GM19438 (cell line): ENCODE results near the gene NAIP.
"Not testable (repeated sequence)": the region's sequence is repeated elsewhere in the genome, so short reads cannot be mapped to it uniquely, and the experiment has no call there.

Source experiments
- ATAC-seq: cut with Tn5 transposase; IDR thresholded peaks from one replicate; pipeline ENCODE4 v1.9.1; 2021; ENCODE audit warnings: low read depth; ENCODE audit not compliant: unreplicated experiment

The NAIP gene

DNA sequence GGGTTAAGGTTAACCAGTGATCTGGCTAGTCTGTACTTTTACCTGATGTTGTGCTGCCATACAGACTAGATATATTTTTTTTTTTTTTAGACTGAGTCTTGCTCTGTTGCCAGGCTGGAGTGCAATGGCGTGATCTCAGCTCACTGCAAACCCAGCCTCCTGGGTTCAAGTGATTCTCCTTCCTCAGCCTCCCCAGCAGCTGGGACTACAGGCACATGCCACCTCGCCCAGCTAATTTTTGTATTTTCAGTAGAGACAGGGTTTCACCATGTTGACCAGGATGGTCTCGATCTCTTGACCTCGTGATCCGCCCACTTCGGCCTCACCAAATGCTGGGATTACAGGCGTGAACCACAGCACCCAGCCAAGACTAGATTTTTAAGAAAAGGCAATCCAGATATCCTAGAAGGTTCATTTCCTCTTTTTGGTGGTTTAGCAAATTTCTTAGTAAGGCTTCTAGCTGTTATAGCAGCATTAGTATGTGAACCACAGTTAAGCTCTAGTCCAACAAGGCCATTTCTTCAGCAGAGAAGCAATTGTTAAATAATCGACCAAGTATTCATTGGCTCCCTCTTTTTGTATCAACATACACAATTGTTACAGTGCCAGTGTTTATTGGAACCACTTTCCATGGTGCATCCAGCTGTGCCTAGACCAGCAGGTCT is at the start of gene NAIP:
Gene NAIP (minus strand): TSS at position 51 of the 665 bp plus-strand sequence. CDS start 12,424 bp downstream, outside the sequence.
- not testable (repeated sequence) for ATAC-seq

GRCh38 chr5:71067262-71067928 is 42.3 kb upstream of the NAIP start, which contains the start of gene GTF2H2:
Gene GTF2H2, minus strand, starts transcription at chr5:71067676. Its CDS starts 4,913 bp downstream, at chr5:71062763.
- ATAC-seq = peak; percentile 92

GRCh38 chr5:71061322-71061721 is 36.2 kb upstream of the NAIP start:
- not testable (repeated sequence) for ATAC-seq

GRCh38 chr5:71059426-71059825 is 34.3 kb upstream of the NAIP start:
- not testable (repeated sequence) for ATAC-seq

GRCh38 chr5:71044808-71045207 is 19.7 kb upstream of the NAIP start:
- ATAC-seq = not testable (repeated sequence)

DNA sequence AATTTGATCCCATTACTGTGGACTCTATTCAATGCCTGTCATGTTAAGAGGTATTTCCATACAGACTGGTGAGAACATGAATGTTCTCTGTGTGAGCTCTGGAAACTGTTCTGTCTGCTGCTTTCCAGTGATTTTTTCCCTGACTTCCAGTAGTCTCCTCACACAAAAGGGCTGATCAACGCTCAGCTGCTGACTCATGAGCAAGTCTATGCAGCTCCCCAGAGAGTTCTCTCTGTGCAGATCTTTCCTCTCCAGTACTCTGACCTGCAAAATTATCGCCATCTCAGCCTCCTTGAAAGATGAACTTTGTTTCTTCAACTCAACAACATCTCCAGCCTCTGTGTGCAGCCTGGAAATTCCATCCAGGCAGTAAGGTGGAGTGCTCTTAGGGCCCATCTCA is 19.0 kb upstream of the NAIP start:
- ATAC-seq = not testable (repeated sequence)

DNA sequence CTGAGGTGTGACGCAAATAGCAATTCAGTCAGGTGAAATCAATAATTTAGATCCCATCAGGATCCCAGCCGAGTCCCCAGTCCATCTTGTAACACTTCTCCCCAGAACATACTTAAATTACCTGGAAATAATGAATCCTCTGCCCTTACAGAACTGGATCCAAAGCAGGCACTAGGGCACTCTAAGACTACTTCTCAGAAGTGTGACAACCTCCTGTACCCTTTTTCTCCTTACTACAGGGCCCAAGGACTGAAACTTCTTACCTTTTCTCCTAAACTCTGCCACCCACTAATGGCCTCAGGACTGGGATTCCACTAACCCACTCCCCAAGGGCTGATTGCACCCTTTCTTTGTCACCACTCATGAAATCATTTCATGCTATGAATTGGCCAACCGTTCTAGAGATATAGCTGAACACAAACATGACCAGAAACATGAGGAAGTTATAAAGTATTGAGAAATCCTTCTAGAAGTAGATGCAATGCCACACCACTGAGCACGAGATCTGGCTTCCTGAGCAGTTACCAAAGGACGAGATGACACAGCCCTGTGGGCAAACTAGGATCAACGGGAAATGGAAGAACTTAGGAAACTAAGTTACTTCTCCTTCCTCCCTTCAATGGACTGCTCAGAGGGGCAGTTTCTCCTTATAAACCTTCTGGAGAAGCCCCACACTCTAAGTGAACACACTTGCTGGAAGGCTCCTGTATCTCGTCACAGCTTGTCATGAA is 6.1 kb upstream of the NAIP start:
- not testable (repeated sequence) for ATAC-seq

- not testable (repeated sequence) for ATAC-seq
Observed at GRCh38 chr5:71020643-71021042, 4.5 kb downstream of the NAIP start.

DNA sequence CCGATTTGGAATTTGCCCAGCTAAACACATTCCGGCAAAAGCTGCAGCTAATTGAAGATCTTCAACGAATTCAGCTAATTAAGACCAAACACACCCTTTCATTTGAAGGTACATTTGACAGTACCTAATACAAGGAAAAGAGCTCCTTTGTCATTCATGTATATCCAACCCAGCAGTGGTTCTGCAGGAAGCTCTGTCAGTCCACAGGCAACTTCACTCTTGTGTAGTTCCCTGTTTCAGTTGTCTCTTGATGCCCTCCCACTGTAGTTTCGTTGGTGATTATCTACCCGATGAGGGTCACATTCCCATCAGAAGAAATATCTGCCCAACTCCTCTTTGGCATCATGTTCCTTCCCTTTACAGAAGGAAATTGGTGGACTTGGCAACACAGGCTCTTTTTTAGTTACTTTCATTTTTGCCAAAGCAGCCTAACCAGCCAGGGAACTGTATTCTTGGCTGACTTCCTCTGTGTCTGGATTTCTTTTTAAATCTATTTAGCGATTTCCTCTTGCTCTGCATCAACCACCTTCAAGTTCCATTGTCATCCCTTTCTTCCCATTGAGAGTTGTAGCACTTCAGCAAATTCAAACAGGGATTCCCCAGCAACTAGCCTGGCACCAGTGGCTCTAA is 6.6 kb downstream of the NAIP start:
- not testable (repeated sequence) for ATAC-seq

GRCh38 chr5:71014176-71014575 is 11.0 kb downstream of the NAIP start:
- ATAC-seq = no peak

DNA sequence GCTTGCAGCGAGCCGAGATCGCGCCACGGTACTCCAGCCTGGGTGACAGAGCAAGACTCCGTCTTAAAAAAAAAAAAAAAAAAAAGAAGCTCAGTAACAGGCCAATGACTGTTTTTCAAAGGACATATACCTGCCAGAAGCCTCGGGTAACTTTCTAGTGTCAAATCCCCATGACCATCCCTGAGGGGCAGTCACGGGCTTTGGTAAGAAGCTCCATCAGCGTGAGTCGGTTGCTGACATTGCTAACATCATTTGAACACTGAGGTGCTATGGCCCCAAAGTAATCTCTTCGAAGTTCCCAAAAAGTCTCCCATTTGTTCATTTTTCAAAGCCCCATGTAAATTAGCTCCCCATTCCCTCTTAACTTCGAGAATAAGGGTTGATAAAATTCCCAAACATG is 11.6 kb downstream of the NAIP start:
- ATAC-seq = no peak

DNA sequence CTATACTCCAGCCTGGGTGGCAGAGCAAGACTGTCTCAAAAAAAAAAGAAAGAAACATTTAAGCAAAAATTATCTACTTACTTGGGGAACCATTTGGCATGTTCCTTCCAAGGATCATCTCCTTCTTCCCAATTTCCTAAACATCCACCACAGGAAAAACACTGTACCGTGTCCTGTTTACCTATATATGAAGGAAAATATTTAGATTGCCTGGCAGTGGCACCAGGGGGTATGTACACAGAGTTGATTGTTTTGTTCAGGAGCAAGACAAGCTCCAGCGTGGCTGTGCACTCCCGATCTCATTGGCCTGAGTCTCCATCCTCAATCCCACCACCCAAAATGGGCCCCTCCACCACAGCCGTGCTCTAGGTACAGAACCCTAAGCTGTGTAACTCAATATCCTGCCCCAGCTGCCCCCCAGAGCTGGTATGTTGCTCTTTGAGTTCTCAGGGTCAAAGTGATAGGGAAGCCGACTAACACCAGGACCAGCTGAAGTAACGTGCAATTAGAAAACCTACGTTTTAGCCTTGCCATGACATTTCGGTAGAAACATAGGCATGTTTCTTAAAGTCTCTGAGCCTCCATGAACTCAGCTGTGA is 13.8 kb downstream of the NAIP start:
- ATAC-seq = no peak

- not testable (repeated sequence) for ATAC-seq
Observed at GRCh38 chr5:71006983-71007382, 18.2 kb downstream of the NAIP start.

GRCh38 chr5:70984882-70985281 is 40.3 kb downstream of the NAIP start:
- ATAC-seq = not testable (repeated sequence)

- not testable (repeated sequence) for ATAC-seq
Observed at GRCh38 chr5:70967220-70967619, 57.9 kb downstream of the NAIP start.

GRCh38 chr5:70964531-70964930 is 60.6 kb downstream of the NAIP start:
- ATAC-seq = not testable (repeated sequence)

GRCh38 chr5:70953068-70953467 is 72.1 kb downstream of the NAIP start:
- not testable (repeated sequence) for ATAC-seq

GRCh38 chr5:70932560-70932959 is 92.6 kb downstream of the NAIP start:
- ATAC-seq = not testable (repeated sequence)

- ATAC-seq = not testable (repeated sequence)
Observed at GRCh38 chr5:70931709-70932368, 93.3 kb downstream of the NAIP start.

DNA sequence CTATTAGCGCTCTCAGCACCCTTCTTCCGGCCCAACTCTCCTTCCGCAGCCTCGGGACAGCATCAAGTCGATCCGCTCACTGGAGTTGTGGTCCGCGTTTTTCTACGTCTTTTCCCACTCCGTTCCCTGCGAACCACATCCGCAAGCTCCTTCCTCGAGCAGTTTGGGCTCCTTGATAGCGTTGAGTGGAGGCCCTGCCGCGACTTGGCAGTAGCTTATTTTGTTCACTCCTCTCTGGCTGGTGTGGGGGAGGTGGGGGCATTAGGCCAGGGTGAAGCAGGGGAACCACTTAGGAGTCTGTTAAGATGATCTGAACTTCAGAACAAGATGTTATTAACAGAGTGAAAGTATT is 100.0 kb downstream of the NAIP start:
- not testable (repeated sequence) for ATAC-seq
